Inferior parietal cortex (tissue), 1 donor: ENCODE data around the gene ABHD16B.

Source experiments
- DNase-seq: peaks from one replicate; pipeline ENCODE4 v3.0.0-alpha.2; 2016; ENCODE audit errors: extremely low spot score

ABHD16B gene

DNA sequence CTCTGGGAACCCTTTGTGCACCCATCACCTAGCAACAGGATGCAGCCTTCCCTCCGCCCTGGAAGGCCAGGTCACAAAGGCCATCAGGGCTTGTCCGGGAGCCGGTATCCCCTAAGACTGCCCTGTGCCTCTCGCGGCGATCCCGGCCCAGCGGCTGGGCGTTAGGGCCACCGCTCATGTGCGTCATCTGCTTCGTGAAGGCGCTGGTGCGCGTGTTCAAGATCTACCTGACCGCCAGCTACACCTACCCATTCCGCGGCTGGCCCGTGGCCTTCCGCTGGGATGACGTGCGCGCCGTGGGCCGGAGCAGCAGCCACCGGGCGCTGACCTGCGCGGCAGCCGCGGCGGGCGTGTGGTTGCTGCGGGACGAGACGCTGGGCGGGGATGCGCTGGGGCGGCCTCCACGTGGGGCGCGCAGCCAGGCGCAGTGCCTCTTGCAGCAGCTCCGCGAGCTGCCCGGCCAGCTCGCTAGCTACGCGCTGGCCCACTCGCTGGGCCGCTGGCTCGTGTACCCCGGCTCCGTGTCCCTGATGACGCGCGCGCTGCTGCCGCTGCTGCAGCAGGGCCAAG is at the start of gene ABHD16B:
Gene ABHD16B (plus strand): TSS at position 134 of the 570 bp plus-strand sequence. CDS start 43 bp downstream, at position 177.
- no peak for DNase-seq

DNA sequence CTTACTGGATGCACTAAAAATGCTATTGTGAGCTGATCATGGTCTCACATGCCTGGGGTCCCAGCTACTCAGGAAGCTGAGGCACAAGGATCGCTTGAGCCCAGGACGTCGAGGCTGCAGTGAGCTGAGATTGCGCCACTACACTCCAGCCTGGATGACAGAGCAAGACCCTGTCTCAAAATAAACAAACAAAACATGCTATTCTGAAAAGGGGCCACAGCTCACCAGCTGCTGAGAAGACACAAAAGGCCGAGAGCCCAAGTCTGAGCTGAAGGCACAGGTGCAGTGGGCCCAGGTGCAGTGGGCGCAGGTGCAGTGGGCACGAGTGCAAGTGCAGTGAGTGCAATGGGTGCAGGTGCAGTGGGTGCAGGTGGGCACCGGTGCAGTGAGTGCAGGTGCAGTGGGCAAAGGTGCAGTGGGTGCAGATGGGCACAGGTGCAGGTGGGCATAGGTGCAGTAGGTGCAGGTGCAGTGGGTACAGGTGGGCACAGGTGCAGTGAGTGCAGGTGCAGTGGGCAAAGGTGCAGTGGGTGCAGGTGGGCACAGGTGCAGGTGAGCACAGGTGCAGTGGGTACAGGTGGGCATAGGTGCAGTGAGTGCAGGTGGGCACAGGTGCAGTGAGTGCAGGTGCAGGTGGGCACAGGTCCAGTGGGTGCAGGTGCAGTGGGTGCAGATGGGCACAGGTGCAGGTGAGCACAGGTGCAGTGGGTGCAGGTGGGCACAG is 46.2 kb upstream of the ABHD16B start:
- no peak for DNase-seq

DNA sequence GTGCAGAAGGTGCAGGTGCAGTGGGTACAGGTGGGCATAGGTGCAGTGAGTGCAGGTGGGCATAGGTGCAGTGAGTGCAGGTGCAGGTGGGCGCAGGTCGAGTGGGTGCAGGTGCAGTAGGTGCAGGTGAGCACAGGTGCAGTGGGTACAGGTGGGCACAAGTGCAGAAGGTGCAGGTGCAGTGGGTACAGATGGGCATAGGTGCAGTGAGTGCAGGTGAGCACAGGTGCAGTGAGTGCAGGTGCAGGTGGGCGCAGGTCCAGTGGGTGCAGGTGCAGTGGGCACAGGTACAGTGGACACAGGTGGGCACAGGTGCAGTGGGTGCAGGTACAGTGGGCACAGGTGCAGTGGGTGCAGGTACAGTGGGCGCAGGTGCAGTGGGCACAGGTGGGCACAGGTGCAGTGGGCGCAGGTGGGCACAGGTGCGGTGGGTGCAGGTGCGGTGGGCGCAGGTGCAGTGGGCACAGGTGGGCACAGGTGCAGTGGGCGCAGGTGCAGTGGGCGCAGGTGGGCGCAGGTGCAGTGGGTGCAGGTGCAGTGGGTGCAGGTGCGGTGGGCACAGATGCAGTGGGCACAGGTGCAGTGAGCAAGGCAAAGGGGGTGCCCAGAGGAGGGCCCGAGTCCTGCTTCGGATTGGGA is 45.6 kb upstream of the ABHD16B start:
- no peak for DNase-seq

DNA sequence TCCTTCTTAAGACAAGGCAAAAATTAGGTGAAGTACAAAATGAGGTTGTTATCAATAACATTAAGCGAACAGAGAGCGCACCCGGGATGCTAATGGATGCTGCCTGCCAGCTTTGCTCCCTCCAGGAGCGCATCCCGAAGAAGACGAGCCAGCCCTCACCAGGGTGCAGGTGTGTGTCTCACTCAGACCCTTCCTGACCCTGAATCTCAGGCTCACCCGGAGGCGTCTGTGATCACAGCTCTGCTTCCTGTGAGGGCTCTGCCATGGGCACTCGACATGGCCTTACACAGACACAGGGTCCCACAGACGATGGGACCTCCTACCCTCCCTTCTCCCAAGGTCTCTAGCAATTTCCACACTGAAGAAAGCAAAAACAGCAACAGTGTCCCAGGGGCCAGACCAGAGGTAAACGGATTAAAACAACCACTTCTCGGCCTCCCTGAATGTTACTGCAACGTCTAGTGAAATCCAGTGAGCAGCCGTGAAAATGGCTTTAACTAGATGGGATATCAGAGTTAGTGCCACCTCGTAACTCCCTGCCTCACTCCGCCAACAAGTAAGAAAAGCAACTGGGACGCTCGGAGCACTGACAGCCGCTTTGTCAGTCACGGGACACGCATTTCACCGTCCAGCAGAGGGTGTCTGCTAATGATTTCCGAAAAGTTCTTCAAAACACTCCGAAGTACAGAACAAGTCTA is 41.9 kb upstream of the ABHD16B start:
- DNase-seq, result no peak

DNA sequence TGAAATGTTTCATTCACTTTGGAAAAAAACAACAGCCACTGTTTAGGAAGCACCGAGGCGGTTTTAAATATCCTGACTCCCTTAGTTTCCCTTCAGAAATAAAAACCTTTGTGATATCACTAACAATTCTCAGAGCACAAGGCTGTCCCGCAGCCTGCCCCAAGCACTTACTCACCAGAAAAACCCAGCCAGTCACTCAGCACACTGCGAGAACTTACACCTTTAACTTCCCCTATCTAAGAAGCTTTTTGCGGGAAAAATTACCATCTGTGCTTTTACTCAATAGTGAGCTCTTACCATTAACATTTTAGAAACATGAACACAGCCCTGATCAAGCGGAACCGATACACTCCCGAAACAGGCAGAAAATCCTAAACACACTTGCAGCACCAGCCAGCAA is 39.5 kb upstream of the ABHD16B start:
- no peak for DNase-seq

DNA sequence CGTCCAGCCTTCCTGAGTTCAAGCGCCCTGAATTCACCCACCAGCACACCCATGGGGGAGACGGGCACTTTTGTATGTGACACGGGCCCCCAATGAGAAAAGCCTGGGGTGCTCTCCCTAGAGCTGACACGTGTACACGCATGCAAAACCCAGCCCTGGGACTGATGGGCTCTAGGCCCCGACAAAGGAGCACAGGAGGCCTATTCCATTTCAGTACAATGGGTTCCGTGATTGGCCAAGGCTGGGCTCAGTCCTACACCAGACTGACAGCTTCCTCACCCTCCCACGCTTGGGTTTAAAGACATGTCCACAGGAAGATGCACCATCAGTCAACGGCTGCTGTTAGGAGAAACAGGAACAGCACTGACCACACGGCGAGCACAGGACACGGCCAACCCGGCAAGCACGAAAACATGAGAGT is 39.0 kb upstream of the ABHD16B start:
- DNase-seq, result no peak

DNA sequence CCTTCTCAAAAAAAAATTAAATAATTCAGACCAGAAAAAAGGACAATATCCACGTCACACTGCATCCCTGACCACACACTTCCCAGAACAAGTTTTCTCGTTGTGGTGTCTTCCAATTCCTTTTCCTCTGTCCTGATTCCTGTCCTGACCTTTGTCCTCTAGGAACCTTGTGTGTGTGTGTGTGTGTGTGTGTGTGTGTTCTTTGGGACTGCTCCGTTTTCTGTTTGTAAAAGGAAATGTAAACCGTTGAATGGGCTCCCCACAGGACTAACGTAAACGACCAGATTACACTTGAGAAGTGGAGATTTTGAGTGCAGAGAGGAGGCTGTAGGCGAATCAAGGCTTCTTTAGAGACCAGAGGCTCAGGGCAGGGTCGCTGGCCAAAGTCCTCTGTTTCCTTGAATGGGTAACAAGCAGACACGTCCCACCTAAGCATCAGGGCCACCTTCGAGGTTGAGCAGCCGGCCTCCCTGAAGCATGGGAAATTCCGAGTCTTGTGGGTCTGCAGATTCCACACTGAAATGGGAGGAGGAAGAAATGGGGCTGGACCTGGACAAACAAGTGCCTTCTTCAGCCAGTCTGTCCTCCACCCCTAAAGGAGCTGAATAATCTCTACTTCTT is 37.5 kb upstream of the ABHD16B start:
- DNase-seq, result no peak

DNA sequence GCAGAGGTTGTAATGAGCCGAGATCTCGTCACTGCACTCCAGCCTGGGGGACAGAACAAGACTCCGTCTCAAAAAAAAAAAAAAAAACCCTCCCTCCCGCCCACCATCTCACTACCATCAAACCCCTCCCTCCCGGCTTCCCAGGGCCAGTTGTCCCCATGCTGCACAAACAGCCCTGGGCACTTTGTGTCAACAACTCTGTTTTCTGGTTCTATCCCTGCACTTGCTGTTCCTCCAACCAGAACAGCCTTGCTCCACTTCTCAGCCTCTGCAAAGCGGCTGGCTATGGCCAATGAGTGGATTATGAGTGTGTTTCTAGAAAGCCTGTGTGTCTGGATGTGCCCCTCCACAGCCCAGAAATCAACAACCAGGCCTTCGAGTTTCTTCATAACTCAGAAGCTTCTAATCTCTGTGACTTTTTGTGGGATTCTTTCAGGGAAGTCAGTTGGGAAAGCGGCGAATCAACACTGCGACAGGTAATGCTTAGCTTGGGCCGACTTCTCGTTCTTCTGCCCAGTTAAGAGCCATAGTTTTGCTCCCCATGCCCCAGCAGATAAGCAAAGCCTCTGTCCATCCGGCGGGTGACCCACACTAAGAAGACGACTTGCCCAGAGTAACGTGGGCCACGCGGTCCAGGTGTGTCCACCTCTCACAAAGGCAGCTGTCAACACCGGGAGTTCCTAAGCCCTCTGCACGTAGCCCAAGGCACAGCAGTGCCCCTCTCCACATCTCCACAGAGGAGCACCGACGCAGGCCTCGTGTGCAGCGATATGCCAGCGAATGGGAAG is 35.8 kb upstream of the ABHD16B start:
- no peak for DNase-seq

DNA sequence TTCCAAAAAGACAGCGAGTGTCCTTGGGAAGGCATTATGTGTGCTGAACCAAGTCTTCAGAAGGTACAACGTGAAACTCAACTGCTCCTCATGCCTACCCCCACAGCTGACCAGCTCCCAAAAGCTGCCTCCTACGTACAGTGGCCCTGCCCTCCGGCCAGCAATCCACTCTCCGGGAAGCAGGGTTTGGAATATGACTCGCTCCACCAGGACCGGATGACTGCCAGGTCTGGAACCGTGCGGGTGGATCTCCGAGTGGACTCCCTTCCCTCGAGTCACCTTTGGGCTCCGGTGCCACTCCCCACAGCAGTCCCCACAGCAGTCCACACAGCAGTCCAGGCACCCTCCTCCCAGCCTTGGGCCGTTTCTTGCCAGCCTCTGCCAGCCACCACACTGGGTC is 34.5 kb upstream of the ABHD16B start:
- DNase-seq, result no peak

DNA sequence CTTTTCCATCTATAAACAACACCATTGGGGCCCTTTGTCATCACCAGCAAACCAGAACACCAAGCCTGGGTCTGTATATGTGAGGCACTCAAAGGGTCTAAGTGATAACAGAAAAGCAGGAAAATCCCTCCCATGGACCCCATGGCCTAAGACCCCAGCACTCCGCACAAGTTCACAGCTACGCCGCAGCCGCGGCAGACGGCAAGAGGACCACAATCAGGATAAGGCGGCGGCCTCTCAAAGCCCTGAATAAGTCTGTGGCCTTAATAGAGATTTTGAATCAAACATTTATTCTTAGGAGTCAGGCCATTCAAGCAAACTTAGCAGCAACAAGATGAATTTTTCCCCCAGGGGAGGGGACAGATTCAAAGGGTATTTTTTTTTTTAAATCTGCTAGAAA is 33.2 kb upstream of the ABHD16B start:
- DNase-seq, result no peak

DNA sequence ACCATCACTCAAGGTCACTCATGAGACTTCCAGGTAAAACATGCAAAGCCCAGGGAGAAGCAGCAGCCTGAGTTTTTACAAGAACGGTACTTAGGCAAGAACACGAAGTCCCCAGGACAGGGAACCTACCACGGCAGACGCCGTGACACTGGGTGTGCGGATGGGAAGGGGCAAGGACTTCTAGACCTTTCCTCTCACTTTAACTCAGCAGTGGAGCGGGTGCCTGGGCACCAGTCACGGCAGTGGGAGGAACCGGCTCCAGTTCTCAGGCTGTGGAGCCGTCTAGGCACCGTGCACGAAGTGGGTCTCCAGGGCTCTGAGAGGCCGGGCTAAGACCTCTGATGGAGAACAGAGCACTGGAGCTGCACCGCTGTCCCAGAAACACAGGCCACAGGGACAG is 32.8 kb upstream of the ABHD16B start:
- no peak for DNase-seq

DNA sequence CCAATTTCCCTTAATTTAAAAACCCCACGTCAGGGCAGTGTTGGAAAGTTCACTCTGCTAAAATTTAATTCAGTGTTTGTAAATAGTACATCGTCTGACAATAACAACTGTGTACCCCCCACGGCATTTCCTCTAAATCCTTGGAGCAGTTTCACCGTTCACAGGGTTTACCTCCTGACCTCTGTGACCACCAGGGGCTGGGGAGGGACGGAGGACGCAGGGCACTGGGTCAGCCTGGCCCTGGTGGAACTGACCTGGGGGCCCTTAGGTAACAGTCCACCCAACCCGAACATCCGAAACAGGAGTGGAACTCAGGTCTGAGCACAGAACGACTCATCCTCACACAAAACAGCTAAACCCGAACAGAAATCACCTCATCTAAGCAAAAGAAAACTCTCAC is 32.3 kb upstream of the ABHD16B start:
- no peak for DNase-seq

DNA sequence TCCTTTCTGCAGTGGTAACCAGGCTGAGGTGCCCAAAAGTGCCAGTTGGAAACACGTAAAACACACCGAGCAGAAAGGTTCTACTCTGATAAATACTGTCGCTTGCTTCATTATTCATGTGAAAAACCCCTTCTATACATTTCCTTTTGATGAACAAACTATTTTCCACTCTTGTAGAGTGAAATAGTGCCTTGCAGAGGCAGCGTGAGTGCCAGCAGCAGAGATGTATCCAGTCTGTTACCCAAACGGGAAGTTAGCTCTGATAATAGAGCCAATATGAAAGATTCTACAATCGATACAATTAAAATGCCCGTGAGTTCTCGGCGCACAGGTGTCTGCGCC is 31.7 kb upstream of the ABHD16B start:
- DNase-seq, result no peak

DNA sequence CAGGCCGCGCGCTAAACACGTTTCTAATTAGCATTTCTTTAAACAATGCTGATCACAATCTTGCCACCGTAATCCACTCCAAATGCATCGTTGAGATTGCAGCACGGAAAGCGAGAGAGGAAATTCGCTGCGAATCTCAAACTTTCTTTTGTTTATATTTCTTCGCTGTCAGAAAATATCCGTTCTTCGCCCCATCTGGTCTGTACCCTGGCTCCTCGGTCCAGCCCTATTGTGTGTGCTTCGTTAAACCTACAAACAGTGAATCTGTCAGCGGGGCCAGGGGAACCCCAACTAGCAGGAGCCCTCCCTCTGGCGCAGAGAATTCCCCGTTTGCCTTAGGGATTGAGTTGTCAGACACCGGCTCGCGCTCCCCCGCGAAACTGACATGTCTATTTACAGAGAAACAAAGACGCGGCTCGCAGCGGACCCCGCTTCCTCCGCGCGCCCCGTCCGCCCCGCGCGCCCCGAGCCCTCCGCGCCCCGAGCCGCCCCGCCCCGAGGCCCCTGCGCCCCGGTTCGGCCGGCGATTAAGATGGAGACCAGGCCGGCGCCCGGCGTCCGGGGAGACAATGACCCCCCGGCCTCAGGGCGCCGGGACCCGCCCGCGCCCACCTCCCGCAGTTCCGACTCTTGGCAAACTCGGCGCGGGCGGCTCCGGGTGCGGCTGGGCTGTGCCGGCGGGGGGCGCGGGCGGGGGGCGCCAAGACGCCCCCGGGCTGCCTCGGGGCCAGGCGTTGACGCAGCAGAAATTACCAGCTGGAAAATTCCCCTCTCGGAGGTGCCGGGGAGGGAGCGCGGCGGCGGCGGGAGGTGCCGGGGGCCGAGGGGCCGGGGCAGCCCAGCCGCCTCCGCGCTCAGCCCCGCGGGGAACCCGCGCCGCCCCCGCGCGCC is 31.1 kb upstream of the ABHD16B start:
- DNase-seq, result no peak

DNA sequence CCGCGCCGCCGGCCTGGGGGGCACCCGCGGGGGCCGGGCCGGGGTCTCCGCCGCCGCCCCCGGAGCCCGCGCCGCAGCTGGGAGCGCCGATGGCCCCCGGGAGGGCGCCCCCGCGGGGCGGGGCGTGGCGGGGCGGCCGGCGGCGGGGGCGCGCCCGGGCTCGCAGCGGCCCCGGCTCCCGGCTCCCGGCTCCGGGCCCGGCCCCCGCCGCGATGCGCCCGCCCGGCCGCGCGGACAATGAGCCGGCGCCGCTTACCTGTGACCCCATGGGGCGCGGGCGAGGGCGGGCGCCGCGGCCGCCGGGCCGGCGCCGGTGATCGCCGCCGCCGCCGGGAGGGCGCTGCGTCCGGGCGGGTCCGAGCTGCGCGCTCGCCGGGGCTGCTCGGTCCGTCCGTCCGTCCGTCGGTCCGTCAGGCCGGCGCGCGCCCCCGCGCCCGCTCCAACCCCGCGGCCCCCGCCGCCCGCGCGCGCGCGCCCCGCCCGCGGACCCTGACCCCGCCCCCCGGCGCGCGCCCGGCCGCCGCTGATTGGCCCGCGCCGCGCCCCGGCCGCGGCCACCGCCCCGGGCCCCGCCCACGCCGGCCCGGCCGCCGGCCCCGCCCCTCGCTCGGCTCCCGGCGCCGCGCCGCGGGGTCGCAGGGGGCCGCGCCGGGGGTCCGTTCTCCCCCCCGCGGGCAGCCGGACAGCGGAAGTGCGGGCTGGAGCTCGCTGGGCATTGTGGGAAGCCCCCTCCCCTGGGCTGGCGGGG is 30.3 kb upstream of the ABHD16B start, which contains the start of gene ZBTB46:
Gene ZBTB46 (minus strand): TSS at position 424 of the 748 bp plus-strand sequence. CDS start 40,507 bp downstream, outside the sequence.
- no peak for DNase-seq

DNA sequence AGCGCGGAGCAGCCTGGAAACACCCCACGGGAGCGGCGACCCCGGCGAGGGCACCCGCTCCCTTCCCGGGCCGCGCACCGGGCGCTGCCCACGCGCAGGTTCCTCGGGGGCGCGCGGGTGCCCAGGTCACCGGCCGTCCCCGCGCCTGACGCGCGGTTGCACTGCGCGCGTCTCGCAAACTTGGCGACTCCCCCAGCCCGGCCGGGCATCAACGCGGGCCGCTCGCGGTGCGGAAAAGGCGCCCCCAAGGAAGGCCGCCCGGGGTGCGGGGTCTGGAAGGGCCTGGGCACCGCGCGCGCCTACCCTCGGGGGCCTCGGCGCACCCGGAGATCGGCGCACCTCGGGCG is 29.7 kb upstream of the ABHD16B start:
- no peak for DNase-seq

DNA sequence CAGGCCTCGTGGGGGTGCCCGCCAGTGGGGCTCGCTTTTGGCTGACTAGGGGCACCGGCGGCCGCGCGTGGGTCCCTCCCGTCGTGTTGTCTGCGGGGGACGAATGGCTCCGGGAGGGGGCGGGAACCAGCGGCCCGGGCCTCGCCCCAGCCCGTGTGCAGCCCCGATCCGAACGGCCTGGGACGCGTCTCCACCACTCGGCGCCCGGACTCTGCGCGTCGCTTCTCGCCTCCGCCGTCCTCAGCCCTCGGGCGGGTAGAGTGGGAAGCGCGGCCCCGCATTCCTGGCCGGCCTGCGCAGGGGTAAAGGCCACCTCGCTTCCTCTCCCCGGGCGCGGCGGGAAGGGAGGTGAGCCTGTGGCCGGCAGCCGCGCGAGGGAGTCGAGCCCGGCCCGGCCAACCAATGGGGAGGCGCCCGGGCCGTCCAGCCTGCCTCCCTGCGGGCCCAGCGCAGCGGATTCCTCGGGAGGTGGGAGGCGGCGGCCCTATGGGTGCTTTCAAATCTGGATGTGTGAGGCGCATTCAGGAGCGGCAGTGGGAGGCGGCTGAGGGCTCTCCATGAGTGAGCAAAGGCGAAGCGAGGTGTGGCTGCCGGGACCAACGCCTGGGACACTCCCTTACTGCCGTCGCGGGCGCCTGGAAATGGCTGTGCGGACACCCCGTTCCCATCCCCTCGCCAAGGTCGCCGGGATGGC is 29.2 kb upstream of the ABHD16B start:
- no peak for DNase-seq

DNA sequence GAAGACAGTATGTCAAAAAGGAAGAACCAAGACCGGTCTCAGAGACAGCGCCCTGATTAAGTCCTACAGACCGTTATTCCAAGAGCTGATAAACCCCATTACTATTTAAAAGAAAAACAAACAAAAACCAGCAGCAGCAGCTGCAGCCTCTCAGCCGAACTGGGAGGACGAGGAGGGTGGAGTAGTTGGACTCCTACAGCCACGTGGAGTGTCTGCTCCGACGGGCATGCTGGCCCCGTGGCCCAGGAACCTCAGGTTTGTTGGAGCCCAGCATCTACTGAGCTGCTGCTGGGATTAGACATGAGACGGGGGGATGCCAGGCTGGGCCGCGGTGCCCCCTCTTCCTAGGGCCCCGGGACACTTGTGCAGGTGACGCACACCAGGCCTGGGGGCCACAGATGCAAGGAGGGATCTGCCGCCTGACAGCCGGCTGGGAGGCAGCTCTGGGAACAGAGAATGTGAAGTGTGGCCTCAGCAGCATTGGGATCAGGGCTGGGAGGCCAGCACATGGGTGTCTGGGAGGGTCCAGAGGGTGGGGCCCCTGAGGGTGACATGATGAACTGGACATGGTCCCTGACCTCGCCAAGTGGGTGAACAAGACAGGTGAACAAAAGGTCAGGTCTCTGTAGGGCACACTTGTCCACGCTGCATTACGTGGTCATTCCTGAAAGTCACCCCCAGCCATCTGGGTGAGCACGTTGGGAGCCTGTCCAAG is 27.4 kb upstream of the ABHD16B start:
- no peak for DNase-seq
